C4-2B (cell line): ENCODE results near the gene AKAP3.

Experiments used
- ZFX ChIP-seq: fragments of 450-650 bp; IDR thresholded peaks from 2 replicates; pipeline ENCODE4 v1.6.1; 2017
- TF ChIP-seq, protein P1 (sequence below): fragments of 450-650 bp; conservative IDR thresholded peaks from 2 replicates; pipeline ENCODE4 v1.5.1; 2017; ENCODE audit warnings: mild to moderate bottlenecking

GRCh38 chr12:4607056-4607455 is 41.8 kb downstream of the AKAP3 start:
- TF ChIP-seq, protein P1, sequence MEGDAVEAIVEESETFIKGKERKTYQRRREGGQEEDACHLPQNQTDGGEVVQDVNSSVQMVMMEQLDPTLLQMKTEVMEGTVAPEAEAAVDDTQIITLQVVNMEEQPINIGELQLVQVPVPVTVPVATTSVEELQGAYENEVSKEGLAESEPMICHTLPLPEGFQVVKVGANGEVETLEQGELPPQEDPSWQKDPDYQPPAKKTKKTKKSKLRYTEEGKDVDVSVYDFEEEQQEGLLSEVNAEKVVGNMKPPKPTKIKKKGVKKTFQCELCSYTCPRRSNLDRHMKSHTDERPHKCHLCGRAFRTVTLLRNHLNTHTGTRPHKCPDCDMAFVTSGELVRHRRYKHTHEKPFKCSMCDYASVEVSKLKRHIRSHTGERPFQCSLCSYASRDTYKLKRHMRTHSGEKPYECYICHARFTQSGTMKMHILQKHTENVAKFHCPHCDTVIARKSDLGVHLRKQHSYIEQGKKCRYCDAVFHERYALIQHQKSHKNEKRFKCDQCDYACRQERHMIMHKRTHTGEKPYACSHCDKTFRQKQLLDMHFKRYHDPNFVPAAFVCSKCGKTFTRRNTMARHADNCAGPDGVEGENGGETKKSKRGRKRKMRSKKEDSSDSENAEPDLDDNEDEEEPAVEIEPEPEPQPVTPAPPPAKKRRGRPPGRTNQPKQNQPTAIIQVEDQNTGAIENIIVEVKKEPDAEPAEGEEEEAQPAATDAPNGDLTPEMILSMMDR: no peak
- TF ChIP-seq ZFX: no peak
